Medulla oblongata (tissue), 1 donor: ENCODE measurements around the gene PRR5.
A peak's percentile ranks its signal among the peaks of the same experiment; 100 is the strongest.

Experiments
- DNase-seq: peaks from one replicate; pipeline ENCODE4 v3.0.0-alpha.2; 2015; ENCODE audit errors: extremely low spot score

The PRR5 gene

DNA sequence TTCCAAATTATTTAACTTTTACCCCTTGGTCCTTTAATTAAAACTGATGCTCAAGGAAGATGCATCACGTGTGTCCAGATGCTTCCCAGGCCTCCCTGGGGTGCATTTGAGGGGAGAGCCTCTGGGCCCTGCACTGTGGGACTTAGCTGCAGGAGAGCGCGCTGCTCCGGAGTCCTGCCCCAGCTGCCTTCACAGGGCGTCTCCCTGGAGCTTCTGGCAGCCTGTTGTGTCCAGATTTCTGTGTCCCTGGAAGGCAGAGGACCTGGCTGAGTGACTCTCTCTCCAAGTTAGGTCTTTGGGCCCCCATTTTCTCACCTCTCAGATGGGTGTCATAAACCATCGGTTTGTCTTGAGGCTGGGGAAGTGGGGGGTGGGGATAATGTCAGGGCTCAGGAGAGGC lies 53.4 kb downstream of the PRR5 start:
- no peak for DNase-seq

DNA sequence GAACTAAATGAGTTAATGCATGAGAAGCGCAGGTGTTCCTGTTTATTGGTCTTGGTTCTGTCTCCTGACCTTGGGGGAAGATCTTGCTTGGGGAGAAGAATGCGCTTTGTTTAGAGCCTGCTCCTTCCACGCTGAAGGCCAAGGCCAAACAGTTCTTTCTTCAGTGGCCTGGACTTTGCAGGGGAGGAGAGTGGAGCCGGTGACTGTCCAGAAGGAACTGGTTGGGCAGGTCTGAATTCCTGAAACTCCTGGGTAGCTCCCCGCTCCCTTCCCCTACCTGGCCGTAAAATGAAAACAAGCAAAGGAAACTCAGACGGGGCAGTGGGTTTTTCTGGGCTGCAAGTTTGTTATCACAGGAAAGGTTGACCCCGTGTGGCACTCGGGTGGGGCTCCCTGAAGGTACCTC lies 54.0 kb downstream of the PRR5 start:
- no peak for DNase-seq

- DNase-seq: no peak
Measured at GRCh38 chr22:44758344-44758973, 56.5 kb downstream of the PRR5 start.

GRCh38 chr22:44759001-44759400 lies 57.0 kb downstream of the PRR5 start:
- DNase-seq: no peak

DNA sequence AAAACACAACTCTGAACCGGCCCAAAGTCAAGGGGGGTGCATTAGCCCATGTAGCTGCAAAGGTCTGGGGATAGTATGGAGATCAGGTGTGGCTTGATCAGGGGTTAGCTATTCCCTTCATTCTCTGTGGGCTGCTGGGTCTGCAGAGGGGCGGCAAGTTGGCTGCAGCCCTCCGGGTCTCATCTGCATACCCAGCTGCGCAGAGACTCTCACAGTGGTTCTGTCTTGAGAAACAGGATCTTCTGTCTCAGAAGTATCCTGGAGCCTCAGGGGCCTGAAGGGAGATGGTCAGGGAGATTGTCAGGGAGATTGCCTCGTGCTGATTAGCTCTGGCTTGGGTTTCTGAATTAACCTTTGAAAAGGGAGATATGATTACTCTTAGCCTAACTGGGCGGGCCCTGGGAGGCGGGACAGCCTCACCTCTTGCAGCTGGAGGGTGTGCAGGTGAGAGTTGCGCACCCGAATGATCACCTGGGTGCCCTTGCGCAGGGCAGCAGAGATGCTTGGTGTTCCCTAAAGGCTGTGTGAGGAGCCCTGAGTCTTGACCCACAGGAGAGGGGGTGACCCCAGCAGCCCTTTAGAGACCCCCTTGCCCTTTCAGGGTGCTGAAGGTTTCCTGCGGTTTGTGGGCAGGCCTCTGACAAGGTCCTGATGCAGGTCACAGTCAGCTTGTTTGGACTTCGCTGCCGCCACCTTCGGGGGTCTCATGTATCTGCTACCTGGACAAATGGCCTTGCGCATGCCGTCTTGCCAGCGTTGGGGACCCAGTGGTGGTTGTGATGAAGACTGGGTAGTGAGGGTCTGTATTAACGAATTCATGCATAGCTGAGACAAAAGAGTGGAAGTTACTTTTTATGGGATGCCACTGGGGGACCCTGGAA lies 57.7 kb downstream of the PRR5 start:
- no peak for DNase-seq

GRCh38 chr22:44760476-44760875 lies 58.5 kb downstream of the PRR5 start:
- no peak for DNase-seq

DNA sequence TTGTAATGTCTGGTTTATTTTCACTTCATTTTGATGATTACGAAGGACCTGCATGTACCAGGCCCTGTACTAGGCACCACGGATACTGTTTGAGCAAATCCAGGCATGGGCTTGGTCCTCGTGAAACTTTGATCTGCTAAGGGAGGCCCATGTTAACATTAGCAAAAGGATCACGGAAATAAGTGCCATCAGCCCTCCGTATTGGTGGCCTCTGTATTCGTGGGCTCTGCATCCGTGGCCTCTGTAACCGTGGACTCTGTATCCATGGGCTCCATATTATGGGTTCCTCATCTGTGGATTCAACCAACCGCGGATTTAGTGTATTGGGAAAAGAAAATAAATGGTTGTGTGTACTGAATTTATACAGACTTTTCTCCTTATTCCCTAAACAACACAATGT lies 59.0 kb downstream of the PRR5 start:
- DNase-seq: no peak

GRCh38 chr22:44764373-44764772 lies 62.4 kb downstream of the PRR5 start:
- DNase-seq: no peak

DNA sequence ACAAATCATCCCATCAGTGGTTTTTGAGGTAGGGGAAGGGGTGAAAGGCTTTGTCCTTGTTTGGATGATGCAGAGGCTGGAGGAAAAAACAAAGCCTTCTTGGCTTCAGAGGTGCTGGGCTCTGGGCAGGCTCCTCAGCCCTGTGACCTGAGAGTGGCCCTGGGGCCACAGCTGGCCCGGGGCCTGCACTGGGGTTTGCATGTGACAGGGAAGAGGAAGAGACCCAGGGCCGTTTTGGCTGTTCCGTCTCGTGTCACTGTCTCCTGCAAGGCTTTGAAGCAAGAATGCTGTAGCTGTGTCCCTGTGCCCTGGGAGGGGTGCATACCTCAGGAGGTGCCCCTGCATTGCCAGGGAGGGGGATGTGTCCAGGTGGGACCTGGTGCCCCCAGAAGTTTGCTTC lies 63.0 kb downstream of the PRR5 start:
- DNase-seq: no peak

DNA sequence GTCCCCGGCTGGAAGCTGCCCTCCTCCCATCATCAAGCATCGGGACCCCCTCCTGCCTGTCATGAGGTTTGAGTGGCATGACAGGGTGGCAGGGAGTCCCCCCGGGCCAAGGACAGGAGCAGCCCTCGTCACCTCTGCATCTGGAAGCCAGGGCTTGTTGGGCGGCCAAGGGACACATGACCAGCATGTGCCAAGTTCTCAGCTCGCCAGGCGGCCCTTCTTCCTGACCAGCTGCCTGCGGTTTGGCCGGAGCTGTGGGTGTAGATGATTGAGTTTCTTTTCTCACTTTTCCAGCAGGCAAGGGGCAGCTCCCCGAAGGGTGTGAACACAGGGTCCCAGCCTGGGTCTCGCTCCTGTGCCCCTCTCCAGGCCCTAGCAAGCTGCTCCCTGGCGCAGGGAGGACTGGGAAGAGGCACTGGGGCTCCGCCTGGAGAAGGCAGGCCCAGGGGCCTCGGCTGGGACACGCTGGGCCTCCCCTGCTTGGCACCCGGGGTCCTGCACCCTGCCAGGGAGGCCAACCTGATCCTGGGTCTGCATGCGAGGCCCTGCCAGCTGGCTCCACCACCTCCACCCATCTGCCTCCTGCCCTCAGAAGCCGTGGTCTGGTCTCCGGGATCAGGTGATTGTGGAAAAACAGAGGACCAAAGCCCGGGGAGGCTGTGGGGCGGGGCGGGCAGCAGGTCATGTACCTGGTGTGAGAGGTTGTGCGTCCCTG lies 63.7 kb downstream of the PRR5 start:
- peak; percentile 6 for DNase-seq

DNA sequence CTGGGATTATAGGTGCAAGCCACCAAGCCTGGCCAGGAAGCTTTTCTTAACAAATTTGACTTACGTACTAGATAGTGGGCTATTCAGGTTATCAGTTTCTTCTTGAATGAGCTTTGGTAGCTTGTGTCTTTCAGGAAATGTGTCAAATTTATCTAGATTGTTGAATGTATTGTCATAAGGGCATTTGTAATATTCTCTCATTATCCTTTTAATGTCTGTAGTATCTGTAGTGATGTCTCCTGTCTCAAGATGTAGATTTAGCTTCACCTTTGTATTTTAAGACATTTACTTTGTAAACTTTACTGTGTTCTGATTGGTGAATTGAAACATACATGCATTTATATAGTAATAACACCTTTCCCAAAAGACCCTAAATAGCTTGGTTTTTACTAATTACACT lies 71.1 kb downstream of the PRR5 start:
- no peak for DNase-seq

DNA sequence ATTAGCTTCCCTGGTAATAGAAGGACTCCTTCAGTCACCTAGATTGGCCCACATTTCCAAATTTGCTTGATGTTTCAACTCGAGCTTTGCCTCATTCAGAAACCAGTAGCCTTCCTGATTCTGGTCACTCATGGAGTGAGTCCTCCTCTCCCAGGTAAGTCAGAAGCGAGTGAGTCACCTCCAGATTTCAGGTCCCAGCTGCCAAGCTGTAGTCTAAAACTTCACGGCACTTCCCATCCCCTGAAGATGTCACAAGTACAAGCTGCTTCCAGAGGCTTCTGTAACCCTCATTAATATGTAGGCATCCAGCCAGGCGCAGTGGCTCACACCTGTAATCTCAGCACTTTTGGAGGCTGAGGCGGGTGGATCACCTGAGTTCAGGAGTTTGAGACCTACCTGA lies 73.9 kb downstream of the PRR5 start:
- no peak for DNase-seq

DNA sequence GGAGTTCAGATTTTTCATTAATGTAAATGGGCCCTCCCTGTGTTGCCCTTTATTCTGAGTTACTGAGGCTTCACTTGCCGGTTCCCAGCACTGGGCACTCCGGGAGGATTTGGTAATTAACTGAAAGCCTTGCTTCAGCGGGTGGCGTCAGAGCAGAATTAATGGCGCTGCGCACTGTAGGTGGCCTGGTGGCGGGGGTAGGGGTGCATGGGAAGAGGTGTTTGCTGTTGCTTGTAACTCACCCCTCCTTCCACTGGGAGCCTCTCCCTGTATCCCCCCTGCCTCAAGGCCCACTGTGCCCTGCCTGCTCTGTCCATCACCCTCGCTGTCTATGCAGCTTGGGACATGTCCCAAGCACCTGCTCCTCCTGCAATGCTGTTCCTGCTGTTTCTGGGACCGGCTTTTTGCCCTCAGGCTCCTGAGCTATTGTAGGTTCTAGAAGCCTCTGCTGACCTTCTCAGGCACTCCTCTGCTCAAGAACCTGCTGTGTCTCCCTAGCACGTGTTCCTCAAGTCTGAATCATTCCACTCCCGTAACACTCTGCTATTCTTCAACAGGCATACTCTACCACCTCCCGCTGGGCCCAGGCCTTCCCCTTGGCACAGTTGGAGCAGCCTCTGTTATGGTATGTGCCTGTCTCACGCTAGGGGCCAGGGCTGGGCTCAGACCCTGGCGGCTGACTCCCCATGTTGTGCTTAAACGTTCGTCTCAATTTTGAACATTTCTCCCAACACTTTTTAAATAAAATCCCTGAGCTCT lies 74.8 kb downstream of the PRR5 start:
- no peak for DNase-seq

GRCh38 chr22:44777364-44777755 lies 75.4 kb downstream of the PRR5 start:
- DNase-seq: no peak

GRCh38 chr22:44780876-44781449 lies 79.0 kb downstream of the PRR5 start:
- DNase-seq: no peak

- DNase-seq: no peak
Measured at GRCh38 chr22:44782363-44782963, 80.5 kb downstream of the PRR5 start.

DNA sequence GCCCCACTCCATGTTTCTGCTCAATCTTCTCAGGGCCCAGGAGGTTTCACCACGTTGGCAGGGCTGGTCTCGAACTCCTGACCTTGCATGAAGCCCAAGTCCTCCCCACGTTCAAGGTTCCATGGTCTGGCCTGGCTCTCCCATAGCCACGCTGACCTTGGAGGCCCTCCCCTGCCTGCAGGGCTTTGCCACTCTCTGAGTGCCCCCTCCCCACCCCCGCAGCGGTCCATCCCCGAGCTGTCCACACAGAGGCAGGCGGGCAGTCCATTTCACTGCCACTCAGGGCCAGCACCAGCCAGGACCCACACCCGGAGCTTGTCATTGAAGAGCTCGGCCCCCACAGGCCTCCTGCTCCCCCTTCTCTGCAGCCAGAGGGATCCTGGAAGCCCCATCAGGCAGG lies 81.1 kb downstream of the PRR5 start:
- no peak for DNase-seq

DNA sequence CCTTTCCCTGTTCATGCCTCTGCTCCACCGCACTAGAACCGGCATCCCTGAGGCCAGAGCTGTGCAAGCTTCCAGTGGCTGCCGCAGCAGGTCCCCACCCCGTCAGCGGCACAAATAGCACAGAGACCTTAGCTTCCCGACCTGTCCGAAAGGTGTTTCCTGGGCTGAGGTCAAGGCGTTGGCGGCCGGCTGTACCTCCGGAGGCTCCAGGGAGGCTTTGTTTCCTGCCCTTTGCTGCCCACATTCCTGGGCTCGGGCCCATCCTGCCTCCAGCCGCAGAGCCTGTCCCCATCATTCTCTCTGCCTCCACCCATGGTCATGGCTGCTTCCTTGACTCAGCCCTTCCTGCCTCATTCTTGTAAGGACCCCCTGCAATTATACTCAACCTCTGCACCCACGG lies 81.6 kb downstream of the PRR5 start:
- DNase-seq: no peak

GRCh38 chr22:44786136-44786535 lies 84.1 kb downstream of the PRR5 start:
- no peak for DNase-seq

DNA sequence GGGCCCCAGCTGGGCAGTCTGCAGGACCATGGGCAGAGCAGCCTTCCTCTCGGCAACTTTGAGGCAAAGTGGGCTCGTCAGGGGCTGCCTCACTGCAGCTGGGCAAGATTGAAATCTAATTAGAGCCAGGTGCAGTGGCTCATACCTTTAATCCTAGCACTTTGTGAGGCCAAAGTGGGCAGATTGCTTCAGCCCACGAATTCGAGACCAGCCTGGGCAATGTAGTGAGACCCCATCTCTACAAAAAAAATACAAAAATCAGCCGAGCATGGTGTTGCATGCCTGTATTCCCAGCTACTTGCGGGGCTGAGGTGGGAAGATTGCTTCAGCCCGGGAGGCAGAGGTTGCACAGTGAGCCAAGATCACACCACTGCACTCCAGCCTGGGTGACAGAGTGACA lies 84.6 kb downstream of the PRR5 start:
- DNase-seq: no peak
